SH-SY5Y (cell line): ENCODE results near the gene CNIH3.

Source experiments
- GATA2 ChIP-seq: IDR thresholded peaks from 2 replicates; pipeline ENCODE4 v1.6.1; 2011; ENCODE audit warnings: mild to moderate bottlenecking, low read depth, low read length
- GATA3 ChIP-seq: IDR thresholded peaks from 2 replicates; pipeline ENCODE4 v1.6.1; 2011; ENCODE audit warnings: low read depth, mild to moderate bottlenecking, low read length, moderate library complexity

DNA sequence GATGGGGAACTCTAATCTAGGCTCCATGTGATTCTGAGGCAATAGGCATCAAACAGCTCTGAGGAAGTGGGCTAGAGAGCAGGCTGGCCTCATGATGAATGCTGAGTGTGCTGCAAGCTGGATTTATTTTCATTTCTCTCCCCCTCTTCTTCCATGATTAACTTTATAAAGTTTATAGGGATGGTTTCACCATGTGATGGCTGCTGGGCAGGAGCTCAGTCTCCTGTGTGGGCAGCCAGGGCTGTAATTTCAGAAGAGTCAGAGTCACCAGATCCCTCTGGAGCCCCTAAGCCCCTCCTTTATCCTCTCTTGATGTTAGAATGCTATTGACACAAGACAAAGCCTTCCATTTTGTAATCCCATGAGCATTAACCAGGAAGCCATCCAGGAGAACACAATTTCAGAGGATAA, 143.6 kb downstream of the CNIH3 start:
- TF ChIP-seq GATA2: no peak
- no peak for TF ChIP-seq GATA3
